ENCODE measurements around the gene MYT1.

The MYT1 gene

GRCh38 chr20:64247970-64248841 is 84.0 kb downstream of the MYT1 start:
- no peak for FAIRE-seq
- no peak for TF ChIP-seq CTCF (IDR thresholded peaks at IDR 0.05; ENCODE audit: insufficient read depth, missing control alignments)
- no peak for DNase-seq (ENCODE audit: insufficient read length, low spot score)

- FAIRE-seq (no peak), DNase-seq (ENCODE audit: insufficient read length, low spot score) (no peak)
- TF ChIP-seq CTCF (IDR thresholded peaks at IDR 0.05; ENCODE audit: insufficient read depth, missing control alignments) = no peak
Measured at GRCh38 chr20:64250027-64250426, 85.8 kb downstream of the MYT1 start.

DNA sequence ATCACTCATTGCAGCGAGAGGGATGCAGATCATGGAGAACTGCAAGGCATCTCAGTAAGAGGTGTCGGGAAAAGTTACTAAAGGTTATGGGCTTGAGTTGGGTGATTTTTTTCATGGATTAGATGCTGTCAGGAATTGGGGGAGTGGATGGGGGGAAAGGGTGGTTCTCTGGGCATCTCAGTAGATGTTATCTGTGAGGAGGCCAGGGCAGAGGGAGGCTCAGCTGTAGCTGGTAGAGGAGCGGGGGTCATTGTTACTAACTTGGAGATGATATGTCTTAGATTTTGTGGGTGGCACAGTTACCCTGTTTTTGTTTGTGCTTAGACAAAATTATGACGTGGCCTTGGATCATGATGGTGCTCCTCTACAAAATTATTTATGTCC is 88.7 kb downstream of the MYT1 start:
- DNase-seq (ENCODE audit: insufficient read length, low spot score) (no peak), FAIRE-seq (no peak)
- TF ChIP-seq CTCF (IDR thresholded peaks at IDR 0.05; ENCODE audit: insufficient read depth, missing control alignments) = no peak

DNA sequence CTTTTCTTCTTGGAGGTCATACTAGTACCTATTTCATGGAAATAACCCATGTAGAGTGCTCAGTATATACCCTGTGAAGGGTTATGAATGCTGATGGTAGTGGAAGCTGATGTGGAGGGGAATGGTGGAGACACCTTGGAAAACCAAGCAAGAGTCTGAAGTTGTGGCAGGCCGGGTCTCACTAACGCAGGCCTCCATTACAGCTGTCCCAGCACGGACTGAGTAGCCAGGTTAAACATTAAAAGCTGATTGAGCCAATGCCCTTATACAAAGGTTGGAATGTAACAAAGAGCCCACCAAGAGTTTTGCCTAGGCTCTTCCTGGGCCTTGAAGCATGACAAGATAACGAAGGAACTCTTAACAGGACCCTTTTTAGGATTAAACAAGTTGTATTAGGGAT is 89.2 kb downstream of the MYT1 start:
- no peak for TF ChIP-seq CTCF (IDR thresholded peaks at IDR 0.05; ENCODE audit: insufficient read depth, missing control alignments)
- no peak for DNase-seq (ENCODE audit: insufficient read length, low spot score)
- no peak for FAIRE-seq

DNA sequence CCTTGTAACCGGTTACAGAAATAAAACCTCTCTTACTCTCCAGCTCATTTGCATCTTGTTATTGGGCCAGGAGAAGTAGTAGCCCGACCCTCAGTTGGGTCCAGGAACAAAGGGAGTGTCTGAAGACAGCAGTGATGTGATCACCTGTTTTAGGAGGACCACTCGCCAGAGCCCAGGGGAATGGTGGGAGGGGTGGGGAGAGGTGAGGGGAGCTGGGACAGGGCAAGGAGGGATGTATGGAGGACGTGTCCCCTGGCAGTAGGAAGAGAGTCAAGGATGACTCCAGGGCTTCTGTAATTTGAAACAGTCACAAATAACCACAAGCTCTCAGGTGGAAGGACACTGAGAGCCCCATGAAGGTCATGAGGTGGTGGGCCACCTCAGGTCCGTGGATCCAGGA is 89.9 kb downstream of the MYT1 start:
- DNase-seq (ENCODE audit: insufficient read length, low spot score) = no peak
- no peak for TF ChIP-seq CTCF (IDR thresholded peaks at IDR 0.05; ENCODE audit: insufficient read depth, missing control alignments)
- FAIRE-seq = no peak

GRCh38 chr20:64254571-64255360 is 90.5 kb downstream of the MYT1 start:
- no peak for TF ChIP-seq CTCF (IDR thresholded peaks at IDR 0.05; ENCODE audit: insufficient read depth, missing control alignments)
- DNase-seq (ENCODE audit: insufficient read length, low spot score) (no peak), FAIRE-seq (no peak)
